ENCODE results near the gene CABP5.
"Not testable (repeated sequence)": the region's sequence is repeated elsewhere in the genome, so short reads cannot be mapped to it uniquely, and the experiment has no call there.

The CABP5 gene

GRCh38 chr19:48043675-48044258, at the start of gene CABP5:
Gene CABP5, minus strand, starts transcription at chr19:48044079. Its CDS starts 157 bp downstream, at chr19:48043922.
- in situ Hi-C loops (cut with HindIII; ENCODE audit: low sequenced_read_pairs) = no loop called here

- in situ Hi-C loops (cut with HindIII; ENCODE audit: low sequenced_read_pairs) = loop anchor here (5.0 kb wide), 1 partner anchor 39 kb away; no protein-coding TSS in a partner anchor
These were observed 47.3 kb upstream of the CABP5 start for GRCh38 chr19:48091111-48091718.

- in situ Hi-C loops (cut with HindIII; ENCODE audit: low sequenced_read_pairs) = loop anchor here (5.0 kb wide), 1 partner anchor 38 kb away; no protein-coding TSS in a partner anchor
These were observed 46.5 kb upstream of the CABP5 start for GRCh38 chr19:48090281-48090802.

DNA sequence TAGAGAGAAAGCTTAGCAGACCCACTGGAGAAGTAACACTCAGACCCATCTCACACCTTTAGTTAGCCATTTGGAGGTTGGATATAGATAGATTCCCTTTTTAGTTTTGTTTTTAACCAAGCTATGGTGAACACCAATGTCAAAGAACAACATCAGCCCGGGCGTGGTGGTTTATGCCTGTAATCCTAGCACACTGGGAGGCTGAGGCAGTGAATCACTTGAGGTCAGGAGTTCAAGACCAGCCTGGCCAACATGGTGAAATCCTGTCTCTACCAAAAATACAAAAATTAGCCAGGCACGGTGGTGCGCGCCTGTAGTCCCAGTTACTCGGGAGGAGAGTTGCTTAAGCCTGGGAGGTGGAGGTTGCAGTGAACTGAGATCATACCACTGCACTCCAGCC, 45.1 kb upstream of the CABP5 start:
- in situ Hi-C loops (cut with HindIII; ENCODE audit: low sequenced_read_pairs) = not testable (repeated sequence)

DNA sequence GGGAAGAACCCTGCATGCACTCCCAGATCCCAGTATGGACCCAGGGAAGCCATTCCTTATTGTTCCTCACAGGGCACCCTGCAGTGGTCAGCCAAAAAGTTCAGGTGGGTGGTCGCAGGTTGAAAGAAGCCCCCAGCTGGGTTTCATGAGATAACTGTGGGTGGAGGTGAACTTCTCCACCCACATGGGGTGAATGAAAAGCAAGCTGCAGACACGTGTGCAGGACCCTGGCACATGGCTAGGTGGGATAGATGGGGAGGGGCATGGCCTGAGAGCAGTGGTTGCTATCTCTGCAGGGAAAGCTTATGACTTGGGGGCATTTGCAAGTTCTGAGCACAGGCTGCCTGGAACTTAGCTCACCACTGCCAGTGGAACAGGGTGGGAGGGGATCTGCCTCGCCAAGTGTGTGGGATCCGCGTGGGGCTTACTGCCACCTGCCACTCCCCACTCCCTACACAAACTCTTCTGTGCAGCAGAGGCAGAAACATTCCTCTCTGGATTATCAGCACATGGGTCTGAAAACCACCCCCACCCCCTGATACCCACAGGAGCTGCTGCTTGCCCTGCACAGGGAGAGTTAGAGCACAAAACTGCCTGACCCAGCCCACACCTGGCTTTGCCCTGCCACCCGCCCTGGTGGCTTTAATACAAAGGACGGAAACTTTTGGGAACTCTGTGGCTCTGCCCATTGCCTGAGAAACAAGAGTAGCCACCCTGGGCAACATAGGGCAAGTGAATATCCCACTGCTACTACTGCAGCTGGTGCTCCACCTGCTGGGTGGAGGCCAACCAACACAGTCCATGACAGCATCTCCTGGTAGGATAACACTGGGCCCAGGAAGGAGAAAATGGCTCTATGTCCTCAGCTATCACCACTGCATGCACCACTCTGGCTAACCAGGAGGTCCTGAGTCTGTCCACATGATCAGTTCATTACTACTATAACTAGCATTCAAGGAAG, 42.3 kb upstream of the CABP5 start:
- in situ Hi-C loops (cut with HindIII; ENCODE audit: low sequenced_read_pairs) = no loop called here

DNA sequence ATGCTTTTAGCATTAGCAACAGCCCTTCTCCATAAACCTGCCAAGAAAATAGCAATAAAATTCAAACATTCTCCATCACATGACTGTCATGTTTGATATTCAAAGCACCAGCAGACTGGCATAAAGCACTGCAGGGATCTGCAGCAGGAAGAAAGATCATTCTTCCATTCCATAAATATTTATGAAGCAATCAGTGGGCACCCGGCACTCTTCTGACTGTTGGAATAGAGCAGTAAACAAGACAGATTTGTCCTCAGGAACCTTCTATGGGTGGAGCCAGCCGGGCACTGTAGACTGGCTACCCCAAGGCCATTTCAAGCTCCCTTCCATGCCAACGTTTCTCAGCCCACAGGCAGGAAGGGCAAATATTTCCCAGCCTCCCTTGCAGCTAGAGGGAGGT, 41.2 kb upstream of the CABP5 start:
- in situ Hi-C loops (cut with HindIII; ENCODE audit: low sequenced_read_pairs) = no loop called here

- in situ Hi-C loops (cut with HindIII; ENCODE audit: low sequenced_read_pairs) = no loop called here
These were observed 37.2 kb upstream of the CABP5 start for GRCh38 chr19:48081106-48081505.

DNA sequence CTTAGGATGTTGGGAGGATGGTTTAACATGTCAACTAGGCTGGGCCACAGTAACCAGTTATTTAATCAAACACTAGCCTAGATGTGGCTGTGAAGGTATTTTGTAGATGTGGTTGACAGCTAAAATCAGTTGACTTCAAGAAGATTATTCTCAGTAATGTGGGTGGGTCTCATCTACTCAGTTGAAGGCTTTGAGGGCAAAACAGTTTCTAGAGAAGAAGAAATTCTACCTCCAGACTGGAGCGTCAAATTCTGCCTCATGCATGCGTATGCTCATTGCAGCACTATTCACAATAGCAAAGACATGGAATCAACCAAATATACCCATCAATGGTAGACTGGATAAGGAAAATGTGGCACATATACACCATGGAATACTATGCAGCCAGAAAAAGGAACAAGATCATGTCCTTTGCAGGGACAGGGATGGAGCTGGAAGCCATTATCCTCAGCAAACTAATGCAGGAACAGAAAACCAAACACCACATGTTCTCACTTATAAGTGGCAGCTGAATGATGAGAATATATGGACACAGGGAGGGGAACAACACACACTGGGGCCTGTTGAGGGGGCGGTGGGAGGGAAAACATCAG, 26.4 kb upstream of the CABP5 start:
- in situ Hi-C loops (cut with HindIII; ENCODE audit: low sequenced_read_pairs) = not testable (repeated sequence)

- in situ Hi-C loops (cut with HindIII; ENCODE audit: low sequenced_read_pairs) = no loop called here
These were observed 25.6 kb upstream of the CABP5 start for GRCh38 chr19:48069435-48069834.

DNA sequence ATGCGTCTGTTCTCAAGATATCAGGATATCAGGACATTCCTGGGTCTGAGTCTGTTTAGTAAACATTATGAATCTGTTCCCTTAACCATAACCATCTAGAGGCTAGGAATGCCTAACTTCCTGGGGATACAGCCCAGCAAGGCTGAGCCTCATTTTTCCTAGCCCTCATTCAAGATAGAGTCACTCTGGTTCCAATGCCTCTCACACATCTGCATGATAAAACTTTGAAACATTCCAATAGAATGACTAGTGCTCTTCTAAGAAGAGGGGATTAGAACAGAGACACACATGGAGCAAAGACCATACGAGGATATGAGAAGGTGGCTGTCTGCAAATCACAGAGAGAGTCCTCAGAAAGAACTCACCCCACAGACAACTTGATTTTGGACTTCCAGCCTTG, 20.6 kb upstream of the CABP5 start:
- in situ Hi-C loops (cut with HindIII; ENCODE audit: low sequenced_read_pairs) = no loop called here

DNA sequence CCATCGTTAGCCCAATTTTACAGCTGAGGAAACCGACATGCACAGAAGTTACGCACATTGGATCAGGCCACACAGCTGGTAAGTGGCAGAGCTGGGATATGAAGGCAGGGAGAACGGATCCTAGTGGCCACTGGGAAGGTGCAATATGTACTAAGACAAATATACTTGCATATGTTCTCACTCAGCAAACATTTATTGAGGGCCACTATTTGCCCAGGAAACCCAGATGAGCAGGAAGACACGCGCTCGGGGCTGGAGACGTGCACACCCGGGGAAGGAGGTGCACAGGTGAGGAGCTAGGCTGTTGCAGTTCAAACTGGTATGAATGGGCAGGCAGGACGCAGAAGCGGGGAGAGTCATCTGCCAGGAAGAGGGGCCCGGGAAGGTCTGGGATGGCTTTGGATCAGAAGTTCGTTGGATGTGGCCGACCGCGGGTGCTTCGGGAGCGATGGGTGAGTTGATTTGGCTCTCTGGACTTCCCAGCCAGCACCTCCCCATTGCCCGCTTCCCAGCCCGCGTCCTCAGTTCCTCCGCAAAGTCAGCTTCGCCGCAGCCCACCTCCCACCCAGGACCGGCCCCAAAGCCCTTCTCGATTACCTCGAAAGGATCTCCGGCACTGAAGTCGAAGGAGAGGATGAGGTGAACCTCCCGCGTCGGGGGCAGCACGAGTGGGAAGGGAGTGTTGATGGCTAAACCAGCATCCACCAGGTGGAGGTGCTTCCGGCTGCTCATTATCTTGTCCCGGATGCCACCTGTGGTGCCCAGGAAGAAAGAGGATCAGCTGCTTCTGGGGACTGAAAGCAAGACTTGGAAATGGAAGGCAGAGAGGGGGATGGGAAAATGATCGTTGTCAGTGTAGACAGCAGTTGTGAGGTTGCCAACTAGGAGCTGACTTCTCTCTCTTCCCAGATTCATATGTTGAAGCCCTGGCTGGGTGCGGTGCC, 17.8 kb upstream of the CABP5 start:
- in situ Hi-C loops (cut with HindIII; ENCODE audit: low sequenced_read_pairs) = no loop called here

DNA sequence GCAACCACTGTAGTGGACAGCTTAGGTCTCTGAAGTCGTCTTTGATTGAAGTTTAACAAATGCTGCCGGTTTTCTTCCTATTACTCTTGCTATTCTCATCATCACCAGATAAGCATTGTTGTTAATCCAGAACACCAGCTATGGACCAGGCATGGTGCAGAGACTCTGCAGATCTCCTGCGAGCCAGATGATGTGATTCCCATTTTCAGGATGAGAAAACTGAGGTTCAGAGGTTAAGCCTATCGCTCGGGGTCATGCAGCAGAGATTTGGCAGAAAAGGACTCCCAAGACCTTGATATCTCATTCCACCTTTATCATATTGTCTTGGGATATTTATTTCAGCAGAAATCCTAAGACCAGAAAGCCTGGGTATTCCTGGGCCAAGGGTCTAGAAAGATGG, 16.5 kb upstream of the CABP5 start:
- in situ Hi-C loops (cut with HindIII; ENCODE audit: low sequenced_read_pairs) = no loop called here

DNA sequence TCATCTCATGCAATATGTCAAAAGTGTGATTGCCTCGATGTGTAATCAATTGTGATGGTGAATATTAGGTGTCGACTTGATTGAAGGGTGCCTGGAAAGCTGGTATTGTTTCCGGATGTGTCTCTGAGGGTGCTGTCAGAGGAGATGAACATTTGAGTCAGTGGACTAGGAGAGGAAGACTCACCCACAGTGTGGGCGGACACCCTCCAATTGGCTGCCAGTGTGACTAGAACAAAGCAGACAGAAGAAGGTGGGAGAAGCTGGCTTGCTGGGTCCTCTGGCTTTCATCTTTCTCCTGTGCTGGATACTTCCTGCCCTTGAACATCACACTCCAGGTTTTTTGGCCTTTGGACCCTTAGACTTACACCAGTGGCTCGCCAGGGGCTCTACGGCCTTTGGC, 15.5 kb upstream of the CABP5 start:
- in situ Hi-C loops (cut with HindIII; ENCODE audit: low sequenced_read_pairs) = no loop called here

DNA sequence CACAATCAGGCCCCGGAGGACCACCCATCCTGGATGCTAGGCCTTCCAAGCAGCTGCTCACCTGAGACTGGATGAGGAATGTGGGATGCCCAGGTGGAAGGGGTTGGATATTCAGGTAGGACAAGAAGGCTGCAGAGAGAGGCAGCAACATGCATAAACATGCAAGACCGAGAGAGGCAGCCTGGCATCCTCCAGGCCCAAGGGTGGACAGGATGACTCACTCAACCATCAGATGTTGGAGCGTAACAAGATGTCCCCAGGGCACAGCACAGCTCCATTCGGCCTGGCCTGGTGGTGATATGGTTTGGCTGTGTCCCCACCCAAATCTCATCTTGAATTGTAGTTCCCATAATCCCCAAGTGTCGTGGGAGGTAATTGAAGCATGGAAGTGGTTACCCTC, 10.0 kb upstream of the CABP5 start:
- in situ Hi-C loops (cut with HindIII; ENCODE audit: low sequenced_read_pairs) = loop anchor here (5.0 kb wide), 1 partner anchor 38 kb away; no protein-coding TSS in a partner anchor

- in situ Hi-C loops (cut with HindIII; ENCODE audit: low sequenced_read_pairs) = loop anchor here (5.0 kb wide), 1 partner anchor 39 kb away; no protein-coding TSS in a partner anchor
These were observed 9.2 kb upstream of the CABP5 start for GRCh38 chr19:48053076-48053475.

DNA sequence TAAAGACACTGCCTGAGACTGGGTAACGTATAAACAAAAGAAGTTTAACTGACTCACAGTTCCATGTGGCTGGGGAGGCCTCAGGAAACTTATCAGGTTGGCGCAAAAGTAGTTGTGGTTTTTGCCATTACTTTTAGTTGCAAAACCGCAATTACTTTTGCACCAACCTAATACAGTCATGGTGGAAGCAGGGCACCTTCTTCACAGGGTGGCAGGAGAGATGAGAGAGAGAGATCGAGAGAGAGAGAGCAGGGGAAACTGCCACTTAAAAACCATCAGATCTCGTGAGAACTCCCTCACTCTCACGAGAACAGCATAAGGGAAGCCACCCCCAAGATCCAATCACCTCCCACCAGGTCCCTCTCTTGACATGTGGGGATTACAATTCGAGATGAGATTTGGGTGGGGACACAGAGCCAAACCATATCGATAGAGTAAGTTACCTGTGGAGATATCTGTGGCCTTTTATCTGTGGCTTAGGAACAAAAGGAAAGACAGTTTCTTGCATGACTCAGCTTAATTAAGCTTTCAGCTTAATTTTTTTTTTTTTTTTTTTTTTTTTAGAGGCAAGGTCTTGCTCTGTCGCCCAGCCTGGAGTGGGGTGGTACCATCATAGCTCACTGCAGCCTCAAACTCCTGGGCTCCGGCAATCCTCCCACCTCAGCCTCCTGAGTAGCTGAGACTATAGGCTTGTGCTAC, 7.6 kb upstream of the CABP5 start:
- in situ Hi-C loops (cut with HindIII; ENCODE audit: low sequenced_read_pairs) = loop anchor here (5.0 kb wide), 1 partner anchor 41 kb away; no protein-coding TSS in a partner anchor

DNA sequence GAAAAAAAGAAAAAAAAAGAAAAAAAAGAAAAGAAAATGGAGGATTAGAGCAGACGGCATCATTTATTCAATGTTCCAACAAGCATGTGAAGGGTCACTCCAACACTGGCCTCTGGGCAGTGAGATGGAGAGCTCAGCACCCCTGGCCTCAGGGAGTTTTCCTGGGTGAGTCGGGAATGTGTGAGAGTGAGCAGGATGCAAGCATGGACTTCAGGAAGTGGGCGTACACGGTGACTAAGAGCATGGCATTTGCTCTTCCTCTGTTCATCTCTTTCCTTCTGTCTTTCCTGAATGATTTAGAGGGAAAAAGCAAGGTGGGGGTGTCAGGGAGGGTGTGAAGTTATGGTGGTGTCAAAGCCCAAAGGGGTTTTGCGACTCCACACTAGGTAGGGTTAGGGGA, 682 bp upstream of the CABP5 start:
- in situ Hi-C loops (cut with HindIII; ENCODE audit: low sequenced_read_pairs) = no loop called here

- in situ Hi-C loops (cut with HindIII; ENCODE audit: low sequenced_read_pairs) = no loop called here
These were observed 1.9 kb downstream of the CABP5 start for GRCh38 chr19:48041877-48042580.

DNA sequence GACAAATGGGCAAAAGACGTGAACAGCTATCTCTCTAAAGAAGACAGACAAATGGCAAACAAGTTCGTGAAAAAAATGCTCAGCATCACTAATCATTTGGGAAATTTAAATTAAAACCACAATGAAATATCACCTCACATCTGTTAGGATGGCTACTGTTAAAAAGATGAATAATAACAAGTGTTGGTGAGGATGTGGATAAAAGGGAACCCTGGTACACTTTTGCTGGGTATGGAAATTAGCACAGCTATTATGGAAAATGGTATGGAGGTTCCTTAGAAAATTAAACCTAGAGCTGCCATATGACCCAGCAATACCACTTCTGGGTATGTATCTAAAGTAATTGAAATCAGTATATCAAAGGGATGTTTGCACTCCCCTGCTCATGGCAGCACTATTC, 7.1 kb downstream of the CABP5 start:
- in situ Hi-C loops (cut with HindIII; ENCODE audit: low sequenced_read_pairs) = no loop called here
